GM12872 (cell line): ENCODE data around the gene MBD2.

Source experiments
- TF ChIP-seq, protein P1 (sequence below): IDR thresholded peaks from 3 replicates; pipeline ENCODE4 v1.5.1; 2011; ENCODE audit warnings: low read depth, mild to moderate bottlenecking, low read length, moderate library complexity; ENCODE audit not compliant: insufficient read depth

The MBD2 gene

DNA sequence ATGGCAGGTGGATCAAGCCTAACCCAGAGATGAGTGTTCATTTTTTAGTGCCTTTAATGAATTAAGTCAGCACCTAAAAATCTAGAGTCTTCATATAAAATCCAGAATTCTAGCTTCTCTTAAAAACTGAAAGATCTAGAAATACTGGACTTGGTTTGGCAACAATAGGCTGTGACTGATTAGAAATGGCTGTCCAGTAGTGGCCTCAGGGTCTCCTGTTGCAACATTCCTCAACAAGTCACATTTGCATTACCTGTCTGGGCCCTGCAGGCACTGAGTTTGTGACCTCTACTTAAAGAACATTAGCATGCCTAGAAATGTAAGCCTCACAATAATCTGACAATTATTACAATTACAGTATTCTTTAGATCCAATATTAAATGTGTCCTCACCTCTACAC lies 33.1 kb downstream of the MBD2 start:
- TF ChIP-seq, protein P1, sequence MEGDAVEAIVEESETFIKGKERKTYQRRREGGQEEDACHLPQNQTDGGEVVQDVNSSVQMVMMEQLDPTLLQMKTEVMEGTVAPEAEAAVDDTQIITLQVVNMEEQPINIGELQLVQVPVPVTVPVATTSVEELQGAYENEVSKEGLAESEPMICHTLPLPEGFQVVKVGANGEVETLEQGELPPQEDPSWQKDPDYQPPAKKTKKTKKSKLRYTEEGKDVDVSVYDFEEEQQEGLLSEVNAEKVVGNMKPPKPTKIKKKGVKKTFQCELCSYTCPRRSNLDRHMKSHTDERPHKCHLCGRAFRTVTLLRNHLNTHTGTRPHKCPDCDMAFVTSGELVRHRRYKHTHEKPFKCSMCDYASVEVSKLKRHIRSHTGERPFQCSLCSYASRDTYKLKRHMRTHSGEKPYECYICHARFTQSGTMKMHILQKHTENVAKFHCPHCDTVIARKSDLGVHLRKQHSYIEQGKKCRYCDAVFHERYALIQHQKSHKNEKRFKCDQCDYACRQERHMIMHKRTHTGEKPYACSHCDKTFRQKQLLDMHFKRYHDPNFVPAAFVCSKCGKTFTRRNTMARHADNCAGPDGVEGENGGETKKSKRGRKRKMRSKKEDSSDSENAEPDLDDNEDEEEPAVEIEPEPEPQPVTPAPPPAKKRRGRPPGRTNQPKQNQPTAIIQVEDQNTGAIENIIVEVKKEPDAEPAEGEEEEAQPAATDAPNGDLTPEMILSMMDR, result no peak

GRCh38 chr18:54187372-54187771 lies 37.1 kb downstream of the MBD2 start:
- TF ChIP-seq, protein P1, result no peak

DNA sequence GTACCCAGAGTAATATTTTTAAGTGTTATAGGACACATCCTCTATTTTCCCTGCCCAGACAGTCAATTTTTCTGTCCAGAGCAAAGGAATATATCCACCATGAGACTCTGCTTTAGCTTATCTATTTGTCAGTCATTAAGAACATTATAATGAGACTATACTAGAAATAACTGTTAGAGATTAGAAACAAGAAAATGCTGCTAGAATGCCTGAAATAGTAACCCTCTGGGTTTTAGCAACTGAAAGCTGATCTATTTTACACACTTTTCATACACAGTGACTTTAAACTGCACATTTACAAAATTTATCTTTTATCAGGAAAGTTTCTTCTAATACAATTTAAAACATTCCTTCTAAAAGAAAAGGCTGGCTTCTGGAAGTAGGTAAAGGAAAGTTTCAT lies 39.6 kb downstream of the MBD2 start:
- TF ChIP-seq, protein P1, result no peak

- TF ChIP-seq, protein P1, result no peak
Measured at GRCh38 chr18:54183390-54183789, 41.1 kb downstream of the MBD2 start.

GRCh38 chr18:54181856-54182602 lies 42.4 kb downstream of the MBD2 start:
- TF ChIP-seq, protein P1, result no peak

DNA sequence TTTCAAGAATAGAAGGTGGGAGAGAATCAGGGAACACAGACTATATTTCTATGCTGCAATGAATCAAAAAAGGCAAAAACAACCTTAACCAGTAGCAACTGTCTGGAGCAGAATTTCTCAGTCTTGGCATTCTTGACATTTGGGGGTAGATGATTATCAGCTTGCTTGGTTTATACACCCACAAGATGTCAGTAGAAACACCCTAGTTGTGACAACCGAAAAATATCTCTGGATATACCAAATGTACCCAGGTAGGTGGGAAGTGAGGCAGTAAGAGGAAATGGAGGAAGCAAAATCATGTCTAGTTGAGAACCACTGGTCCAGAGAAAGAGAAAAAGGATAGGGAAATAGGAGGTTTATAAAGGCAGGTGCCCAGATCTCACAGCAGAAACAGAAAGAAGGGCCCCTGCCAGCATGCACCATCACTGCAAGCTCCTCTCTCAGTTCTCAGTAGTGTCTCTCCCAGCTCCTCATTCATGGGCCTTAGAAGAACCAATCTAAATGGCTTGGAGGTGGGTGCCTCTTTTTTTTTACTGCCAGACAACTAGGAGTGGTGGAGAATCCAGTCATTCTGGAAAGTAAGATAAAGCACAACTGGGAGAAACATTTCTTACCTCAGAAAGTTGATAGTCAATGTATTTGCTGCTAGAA lies 50.4 kb downstream of the MBD2 start:
- TF ChIP-seq, protein P1, result no peak

DNA sequence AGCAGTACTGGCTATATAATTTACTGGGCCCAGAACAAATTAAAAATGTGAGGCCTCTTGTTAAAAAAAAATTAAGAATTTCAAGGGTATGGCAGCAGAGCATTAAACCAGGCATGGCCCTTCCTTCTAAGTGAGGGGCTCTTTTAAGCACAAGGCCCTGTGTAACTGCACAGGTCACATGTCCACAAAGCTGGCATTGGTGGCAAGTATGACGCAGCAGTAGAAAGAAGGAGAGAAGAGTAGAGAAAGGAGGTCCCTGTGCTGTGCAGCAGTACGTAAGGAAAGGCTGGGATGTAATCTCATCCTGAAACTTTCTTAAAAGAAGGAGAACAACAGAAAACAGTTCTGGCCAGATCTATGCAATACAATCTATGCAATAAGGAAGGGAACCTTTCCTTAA lies 51.2 kb downstream of the MBD2 start:
- TF ChIP-seq, protein P1, result no peak
